VCaP (cell line): Measurements from ENCODE around the gene EDARADD.

ENCODE experiments used
- H3K27ac ChIP-seq: fragments of 450-650 bp; 2 replicates; pipeline ENCODE4 v1.5.1; 2017
- CTCF ChIP-seq: fragments of 450-650 bp; conservative IDR thresholded peaks from 2 replicates; pipeline ENCODE4 v1.5.1; 2017; ENCODE audit warnings: mild to moderate bottlenecking, moderate library complexity

Gene EDARADD

GRCh38 chr1:236421850-236422516 is 27.9 kb downstream of the EDARADD start:
- H3K27ac ChIP-seq = no peak overlapping the region
- no peak for TF ChIP-seq CTCF

GRCh38 chr1:236422517-236422876 is 28.4 kb downstream of the EDARADD start:
- TF ChIP-seq CTCF = no peak
- no peak overlapping the region for H3K27ac ChIP-seq

- H3K27ac ChIP-seq = no peak overlapping the region
- TF ChIP-seq CTCF = no peak
These were observed 31.1 kb downstream of the EDARADD start for GRCh38 chr1:236425031-236425663.

- TF ChIP-seq CTCF = no peak
- no peak overlapping the region for H3K27ac ChIP-seq
These were observed 32.1 kb downstream of the EDARADD start for GRCh38 chr1:236426215-236426614.

GRCh38 chr1:236429715-236430274 is 35.7 kb downstream of the EDARADD start:
- TF ChIP-seq CTCF = no peak

GRCh38 chr1:236433819-236434315 is 39.8 kb downstream of the EDARADD start:
- TF ChIP-seq CTCF = no peak
- H3K27ac ChIP-seq = no peak overlapping the region

More at GRCh38 chr1:236429715-236430274, 35.7 kb downstream of the EDARADD start:
- no peak overlapping the region for H3K27ac ChIP-seq

GRCh38 chr1:236438614-236439013 is 44.5 kb downstream of the EDARADD start:
- no peak overlapping the region for H3K27ac ChIP-seq
- no peak for TF ChIP-seq CTCF
